C4-2B (cell line): ENCODE data around the gene SLC27A4.

ENCODE experiments used
- H3K27ac ChIP-seq: fragments of 450-650 bp; 2 replicates; pipeline ENCODE4 v1.5.1; 2017
- CTCF ChIP-seq: fragments of 450-650 bp; conservative IDR thresholded peaks from 2 replicates; pipeline ENCODE4 v1.5.1; 2017; ENCODE audit warnings: mild to moderate bottlenecking
- ZFX ChIP-seq: fragments of 450-650 bp; IDR thresholded peaks from 2 replicates; pipeline ENCODE4 v1.6.1; 2017

The SLC27A4 gene

DNA sequence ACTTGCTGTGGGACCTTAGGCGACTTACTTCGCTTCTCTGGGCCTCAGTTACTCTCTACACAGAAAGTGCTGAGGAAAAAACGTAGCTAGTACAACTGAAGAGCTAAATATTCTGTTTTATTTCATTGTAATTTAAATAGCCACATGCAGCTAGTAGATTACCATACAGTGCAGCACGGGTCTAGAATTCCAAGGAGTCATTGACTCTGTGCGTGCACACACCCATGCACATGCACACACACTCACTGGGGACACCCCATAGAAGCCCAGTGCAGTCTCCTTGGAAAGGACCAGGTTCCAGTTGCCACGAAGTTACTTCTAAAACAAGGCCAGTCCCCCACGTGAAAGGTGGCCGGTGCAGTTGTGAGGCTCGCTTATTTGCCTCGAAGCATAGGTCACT is 47.8 kb downstream of the SLC27A4 start:
- TF ChIP-seq CTCF (no peak), ZFX (no peak)
- no peak overlapping the region for H3K27ac ChIP-seq

GRCh38 chr9:128389395-128390149 is 49.2 kb downstream of the SLC27A4 start:
- H3K27ac ChIP-seq: no peak overlapping the region
- TF ChIP-seq ZFX (no peak), CTCF (no peak)

- H3K27ac ChIP-seq: no peak overlapping the region
- TF ChIP-seq CTCF: no peak
- TF ChIP-seq ZFX: no peak
Measured at GRCh38 chr9:128390150-128390812, 50.0 kb downstream of the SLC27A4 start.

- TF ChIP-seq CTCF (no peak), ZFX (no peak)
Measured at GRCh38 chr9:128390813-128391711, 50.7 kb downstream of the SLC27A4 start.

DNA sequence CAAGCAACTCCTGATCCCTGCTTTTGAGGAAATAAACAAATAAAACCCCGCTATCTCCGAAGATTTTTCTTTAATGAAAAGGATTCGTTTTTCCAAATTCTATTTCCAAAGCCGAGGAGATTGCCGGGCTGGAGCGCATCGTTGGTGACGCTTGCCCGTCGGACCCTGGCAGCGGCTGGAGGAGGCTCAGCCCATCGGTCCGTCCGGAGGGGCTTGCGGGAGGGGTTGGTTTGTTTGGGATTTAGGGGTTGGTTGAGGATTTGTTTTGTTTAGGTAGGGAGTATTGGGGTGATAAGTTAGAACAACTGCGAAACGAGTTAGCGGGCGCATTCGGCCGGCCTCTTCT is 51.6 kb downstream of the SLC27A4 start:
- no peak overlapping the region for H3K27ac ChIP-seq
- TF ChIP-seq CTCF: no peak
- TF ChIP-seq ZFX: no peak

More at GRCh38 chr9:128390813-128391711, 50.7 kb downstream of the SLC27A4 start:
- no peak overlapping the region for H3K27ac ChIP-seq

DNA sequence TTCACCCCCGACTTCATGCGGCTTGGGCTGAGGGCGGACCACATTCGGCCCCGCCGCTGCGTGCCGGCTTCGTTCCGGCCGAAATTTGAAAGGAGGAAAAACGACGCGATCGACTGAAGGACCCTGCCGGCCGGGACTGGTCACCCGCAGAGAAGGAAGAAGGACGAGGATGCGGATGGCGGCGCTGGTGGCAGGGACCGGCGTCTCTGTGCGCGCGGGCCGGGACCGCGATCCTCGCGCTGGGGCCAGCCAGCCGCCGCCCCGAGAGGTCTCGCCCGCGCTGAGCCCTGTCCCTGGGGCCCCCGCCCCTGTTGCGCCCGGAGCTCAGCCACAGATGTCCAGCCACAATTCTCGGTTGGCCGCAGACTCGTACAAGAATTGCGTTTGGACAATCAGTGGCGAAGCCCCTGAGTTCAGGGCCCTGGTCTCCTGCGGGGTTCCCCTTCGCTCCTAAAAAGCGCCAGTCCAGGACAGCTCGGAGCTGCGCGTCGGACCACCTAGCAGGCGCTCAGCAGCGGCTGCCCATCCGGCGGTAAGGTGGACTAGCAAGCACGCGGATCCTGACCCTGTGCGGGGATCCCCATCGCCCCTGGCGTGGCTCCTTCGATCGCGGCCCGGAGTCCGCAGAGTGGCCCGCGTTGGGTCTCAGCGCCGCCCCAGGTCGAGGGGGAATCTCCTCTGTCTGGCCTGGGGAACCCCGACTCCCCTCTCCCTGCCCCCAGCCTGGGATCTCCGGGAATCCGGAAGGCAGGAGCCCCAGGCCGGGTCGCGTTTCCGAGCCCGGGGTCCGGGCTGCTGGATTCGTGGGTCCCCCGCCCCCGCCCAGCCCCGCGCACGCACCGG is 52.2 kb downstream of the SLC27A4 start:
- TF ChIP-seq ZFX: no peak
- no peak for TF ChIP-seq CTCF
- H3K27ac ChIP-seq: no peak overlapping the region
